HUES48 (cell line): ENCODE measurements around the gene FOXB2.
"Not testable (repeated sequence)": the region's sequence is repeated elsewhere in the genome, so short reads cannot be mapped to it uniquely, and the experiment has no call there.

Experiments
- H3K27ac ChIP-seq: one replicate; pipeline ENCODE4 v1.7.0; 2013; ENCODE audit warnings: low read depth, low read length, inconsistent platforms
- H3K27me3 ChIP-seq: 2 replicates; pipeline ENCODE4 v1.6.1; 2013; ENCODE audit warnings: mild to moderate bottlenecking, low read length; ENCODE audit not compliant: control insufficient read depth, insufficient read depth
- H3K36me3 ChIP-seq: 2 replicates; pipeline ENCODE4 v1.6.1; 2013; ENCODE audit warnings: low read length; ENCODE audit not compliant: control insufficient read depth, insufficient read depth
- H3K4me1 ChIP-seq: 2 replicates; pipeline ENCODE4 v1.6.1; 2013; ENCODE audit warnings: mild to moderate bottlenecking, low read length; ENCODE audit not compliant: control insufficient read depth, insufficient read depth
- H3K4me3 ChIP-seq: 2 replicates; pipeline ENCODE4 v1.5.1; 2013; ENCODE audit warnings: mild to moderate bottlenecking, low read depth, low read length
- H3K9ac ChIP-seq: 2 replicates; pipeline ENCODE4 v1.6.1; 2013; ENCODE audit warnings: mild to moderate bottlenecking, low read depth, low read length, moderate library complexity
- H3K9me3 ChIP-seq: 2 replicates; pipeline ENCODE4 v1.6.1; 2013; ENCODE audit warnings: low read length; ENCODE audit not compliant: control insufficient read depth, insufficient read depth

Gene FOXB2

GRCh38 chr9:77019236-77019925 lies at the start of gene FOXB2:
Gene FOXB2, plus strand, starts transcription at chr9:77019655. Its CDS starts 0 bp downstream, at chr9:77019655.
- Histone ChIP-seq H3K27ac (no peak within 1 kb of the TSS), H3K4me1 (peaks cover 69% of the 10 kb centered on the region), H3K9ac (no peak within 1 kb of the TSS), H3K4me3 (peak within 1 kb of the TSS; percentile 65), H3K36me3 (no peaks in the 10 kb centered on the region), H3K9me3 (no peaks in the 10 kb centered on the region), H3K27me3 (peaks cover 99% of the 10 kb centered on the region)

- H3K9ac ChIP-seq = no peak overlapping the region
- no peak overlapping the region for H3K27ac ChIP-seq
- H3K9me3 ChIP-seq = no peaks in the 10 kb centered on the region
- H3K4me3 ChIP-seq = no peak overlapping the region
- no peaks in the 10 kb centered on the region for H3K4me1 ChIP-seq
- no peaks in the 10 kb centered on the region for H3K27me3 ChIP-seq
- no peaks in the 10 kb centered on the region for H3K36me3 ChIP-seq
These were observed 49.7 kb upstream of the FOXB2 start for GRCh38 chr9:76969716-76970115.

- not testable (repeated sequence) for H3K27ac ChIP-seq, H3K9ac ChIP-seq, H3K4me3 ChIP-seq, H3K9me3 ChIP-seq, H3K27me3 ChIP-seq, H3K36me3 ChIP-seq, H3K4me1 ChIP-seq
These were observed 40.6 kb upstream of the FOXB2 start for GRCh38 chr9:76978831-76979230.

- Histone ChIP-seq H3K9ac (no peak overlapping the region), H3K27ac (no peak overlapping the region), H3K27me3 (no peaks in the 10 kb centered on the region), H3K4me1 (no peaks in the 10 kb centered on the region), H3K36me3 (no peaks in the 10 kb centered on the region), H3K9me3 (no peaks in the 10 kb centered on the region), H3K4me3 (no peak overlapping the region)
These were observed 38.9 kb upstream of the FOXB2 start for GRCh38 chr9:76980566-76980965.

DNA sequence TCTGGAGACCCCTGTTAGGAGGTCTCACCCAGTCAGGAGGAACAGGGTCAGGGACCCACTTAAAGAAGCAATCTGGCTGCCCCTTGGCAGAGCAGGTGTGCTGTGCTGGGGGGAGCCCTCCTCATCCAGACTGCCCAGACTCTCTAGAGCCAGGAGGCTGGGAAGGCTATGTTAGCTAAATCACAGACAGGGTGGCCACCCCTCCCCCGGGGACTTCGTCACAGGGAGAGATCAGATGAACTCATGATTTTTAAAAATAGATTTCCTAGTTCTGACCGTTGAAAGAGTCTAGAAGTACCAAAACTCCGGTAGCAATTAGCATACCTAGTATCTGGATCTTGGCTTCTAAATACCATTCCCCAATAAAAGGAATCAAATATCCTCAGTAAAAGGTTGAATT lies 35.0 kb upstream of the FOXB2 start:
- Histone ChIP-seq H3K27me3 (no peaks in the 10 kb centered on the region), H3K27ac (no peak overlapping the region), H3K9ac (no peak overlapping the region), H3K4me3 (no peak overlapping the region), H3K36me3 (no peaks in the 10 kb centered on the region), H3K4me1 (no peaks in the 10 kb centered on the region), H3K9me3 (no peaks in the 10 kb centered on the region)

- Histone ChIP-seq H3K36me3 (no peaks in the 10 kb centered on the region), H3K9ac (no peak overlapping the region), H3K4me3 (no peak overlapping the region), H3K9me3 (no peaks in the 10 kb centered on the region), H3K27ac (no peak overlapping the region), H3K4me1 (no peaks in the 10 kb centered on the region), H3K27me3 (no peaks in the 10 kb centered on the region)
These were observed 33.9 kb upstream of the FOXB2 start for GRCh38 chr9:76985581-76985980.

DNA sequence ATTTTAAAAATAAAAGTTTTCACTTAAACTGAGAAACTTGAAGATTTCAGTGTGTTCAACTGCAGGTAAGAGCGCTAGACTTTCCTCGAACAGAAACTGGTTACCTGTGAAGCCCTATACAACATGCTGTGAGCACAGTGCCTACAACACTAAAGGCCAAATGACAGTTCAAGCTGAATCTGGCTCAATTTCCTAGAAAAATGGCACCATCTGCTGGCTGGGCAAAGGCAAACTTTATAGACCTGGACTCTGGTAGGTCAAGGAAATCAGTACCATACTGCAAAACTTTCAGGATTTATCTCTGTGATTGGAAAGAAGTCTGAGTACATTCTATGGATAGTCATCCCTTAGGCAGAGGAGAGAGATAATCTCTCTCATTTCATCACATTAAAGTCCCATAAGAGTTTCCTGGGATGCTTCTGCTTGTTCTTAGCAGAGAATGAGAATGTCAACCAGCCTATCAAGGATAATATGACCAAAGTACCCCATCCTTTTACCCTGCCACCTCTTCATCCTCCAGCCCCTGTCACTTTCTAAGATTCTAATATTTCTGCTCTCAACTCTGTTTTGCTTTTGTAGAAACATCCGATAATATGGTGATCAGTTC lies 31.8 kb upstream of the FOXB2 start:
- no peak overlapping the region for H3K4me3 ChIP-seq
- no peak overlapping the region for H3K9ac ChIP-seq
- H3K9me3 ChIP-seq = no peaks in the 10 kb centered on the region
- no peaks in the 10 kb centered on the region for H3K36me3 ChIP-seq
- H3K4me1 ChIP-seq = no peaks in the 10 kb centered on the region
- H3K27ac ChIP-seq = no peak overlapping the region
- no peaks in the 10 kb centered on the region; the same call in 1 of the 2 replicates for H3K27me3 ChIP-seq

DNA sequence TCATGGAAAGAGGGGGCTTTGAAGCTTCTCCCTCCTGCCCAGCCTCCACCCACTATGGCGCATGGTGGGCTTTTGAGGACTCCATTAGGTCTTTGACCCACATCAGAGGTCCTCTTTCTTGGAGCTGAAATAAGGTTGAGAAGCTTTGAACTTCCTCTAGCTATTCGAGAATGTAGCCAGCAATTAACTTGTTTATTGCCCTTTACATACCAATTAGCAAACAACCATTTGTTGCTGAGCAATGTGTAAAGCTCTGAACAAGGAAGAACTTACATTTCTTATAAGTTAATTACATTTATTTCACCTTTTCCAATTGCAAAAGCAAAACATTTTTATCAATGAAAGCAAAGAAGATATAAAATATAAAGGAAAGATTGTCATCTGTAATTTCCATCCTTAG lies 30.5 kb upstream of the FOXB2 start:
- H3K9ac ChIP-seq = no peak overlapping the region

DNA sequence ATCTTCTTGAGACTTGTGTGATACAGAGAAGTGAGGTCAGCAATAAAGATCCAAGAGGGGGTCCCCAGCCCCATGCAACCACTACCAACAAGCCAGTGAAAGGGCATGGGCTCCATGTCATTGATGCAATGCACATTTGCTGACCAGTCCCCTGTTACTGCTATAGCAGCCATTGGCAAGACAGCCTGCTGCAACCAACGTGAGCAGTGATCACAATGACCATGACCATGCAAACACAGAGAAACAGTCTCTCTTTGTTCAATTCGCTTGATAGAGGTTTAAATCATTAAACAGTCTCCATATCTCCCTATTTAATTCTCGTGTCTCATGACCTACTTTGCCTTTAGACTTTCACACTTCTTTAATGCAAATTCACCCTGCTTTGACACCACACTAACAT lies 30.0 kb upstream of the FOXB2 start:
- H3K4me1 ChIP-seq = no peaks in the 10 kb centered on the region; the same call in 1 of the 2 replicates
- no peak overlapping the region for H3K27ac ChIP-seq
- H3K27me3 ChIP-seq = no peaks in the 10 kb centered on the region; the same call in 1 of the 2 replicates
- no peaks in the 10 kb centered on the region for H3K36me3 ChIP-seq
- no peak overlapping the region for H3K4me3 ChIP-seq
- no peaks in the 10 kb centered on the region for H3K9me3 ChIP-seq
- no peak overlapping the region for H3K9ac ChIP-seq

More for the DNA sequence above, 30.5 kb upstream of the FOXB2 start:
- no peak overlapping the region for H3K4me3 ChIP-seq
- no peaks in the 10 kb centered on the region for H3K9me3 ChIP-seq
- no peaks in the 10 kb centered on the region; the same call in 1 of the 2 replicates for H3K27me3 ChIP-seq
- H3K4me1 ChIP-seq = no peaks in the 10 kb centered on the region; the same call in 1 of the 2 replicates
- no peaks in the 10 kb centered on the region for H3K36me3 ChIP-seq
- H3K27ac ChIP-seq = no peak overlapping the region

GRCh38 chr9:76996700-76997099 lies 22.8 kb upstream of the FOXB2 start:
- no peak overlapping the region for H3K27ac ChIP-seq
- H3K9ac ChIP-seq = no peak overlapping the region
- no peaks in the 10 kb centered on the region; the same call in 1 of the 2 replicates for H3K4me1 ChIP-seq
- no peak overlapping the region for H3K4me3 ChIP-seq
- H3K36me3 ChIP-seq = no peaks in the 10 kb centered on the region
- no peaks in the 10 kb centered on the region for H3K9me3 ChIP-seq
- no peaks in the 10 kb centered on the region; the same call in 1 of the 2 replicates for H3K27me3 ChIP-seq

DNA sequence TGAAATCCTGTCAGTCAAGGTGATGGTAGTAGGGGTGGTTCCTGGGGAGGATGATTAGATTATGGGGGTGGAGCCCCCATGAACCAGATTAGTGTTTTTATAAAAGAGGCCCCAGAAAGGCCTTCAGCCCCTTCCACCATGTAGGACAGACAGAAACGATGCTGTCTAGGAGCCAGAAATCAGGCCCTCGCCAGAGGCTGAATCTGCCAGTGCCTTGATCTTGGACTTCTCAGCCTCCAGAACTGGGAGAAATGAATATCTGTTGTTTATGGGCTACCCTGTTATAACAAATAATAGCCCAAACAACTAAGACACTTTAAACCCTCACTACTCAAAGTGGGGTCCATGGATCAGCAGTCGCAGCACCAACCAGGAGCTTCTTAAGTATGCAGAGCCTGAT lies 20.2 kb upstream of the FOXB2 start:
- no peaks in the 10 kb centered on the region for H3K27me3 ChIP-seq
- H3K4me3 ChIP-seq = no peak overlapping the region
- H3K9ac ChIP-seq = no peak overlapping the region
- H3K27ac ChIP-seq = no peak overlapping the region
- H3K4me1 ChIP-seq = no peaks in the 10 kb centered on the region
- H3K9me3 ChIP-seq = no peaks in the 10 kb centered on the region
- H3K36me3 ChIP-seq = no peaks in the 10 kb centered on the region
